Measurements from ENCODE around the gene NTM.

NTM gene

DNA sequence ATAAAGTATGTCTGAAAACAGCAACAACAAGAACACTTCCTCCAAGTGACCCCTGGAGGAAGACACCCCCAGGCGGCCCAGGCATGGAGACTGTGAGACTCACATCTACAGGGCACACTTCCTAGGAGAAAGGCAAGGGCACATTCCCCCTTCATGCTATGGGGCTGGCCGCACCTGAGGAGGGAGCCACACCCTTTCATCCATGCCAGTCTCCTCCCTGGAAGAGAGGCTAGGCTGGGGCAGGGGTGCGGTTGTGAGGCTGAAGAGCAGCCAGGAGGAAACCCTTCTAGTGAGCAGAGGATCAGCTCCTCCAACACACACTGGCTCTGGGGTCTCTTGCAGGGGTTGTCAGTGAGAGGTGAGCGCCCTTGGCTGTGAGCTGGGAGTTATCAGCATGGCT, 678.8 kb downstream of the NTM start:
- no peak for TF ChIP-seq CTCF (IDR thresholded peaks at IDR 0.05; ENCODE audit: control insufficient read depth, extremely low read depth, insufficient read depth)
- H3K4me3 ChIP-seq (ENCODE audit: low read depth, low read length): no peak overlapping the region
- no peak for DNase-seq (ENCODE audit: low read depth)

DNA sequence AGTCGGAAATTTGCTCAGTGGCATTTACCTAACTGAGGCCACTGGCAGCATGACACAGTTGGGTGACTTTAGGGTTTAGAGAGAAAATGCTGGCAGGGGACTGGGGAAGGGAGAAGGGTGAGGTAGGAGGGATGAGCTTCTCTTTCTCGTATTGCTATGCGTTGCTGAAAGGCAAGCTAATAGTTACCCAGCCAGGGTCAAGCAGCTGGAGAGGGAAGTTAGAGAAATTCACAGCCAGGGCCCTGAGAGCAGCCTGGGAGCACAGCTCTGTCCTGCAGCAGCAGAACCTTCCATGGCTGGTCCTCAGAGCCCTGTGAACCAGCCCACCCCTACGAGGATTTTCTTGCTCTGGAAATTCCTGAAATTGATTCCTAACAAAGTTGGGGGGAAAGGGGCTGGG, 679.6 kb downstream of the NTM start:
- no peak for DNase-seq (ENCODE audit: low read depth)
- no peak for TF ChIP-seq CTCF (IDR thresholded peaks at IDR 0.05; ENCODE audit: control insufficient read depth, extremely low read depth, insufficient read depth)
- no peak overlapping the region for H3K4me3 ChIP-seq (ENCODE audit: low read depth, low read length)

- DNase-seq (ENCODE audit: low read depth): no peak
- no peak for TF ChIP-seq CTCF (IDR thresholded peaks at IDR 0.05; ENCODE audit: control insufficient read depth, extremely low read depth, insufficient read depth)
- no peak overlapping the region for H3K4me3 ChIP-seq (ENCODE audit: low read depth, low read length)
Observed at GRCh38 chr11:132050577-132051165, 680.3 kb downstream of the NTM start.

GRCh38 chr11:132051704-132052103, 681.3 kb downstream of the NTM start:
- H3K4me3 ChIP-seq (ENCODE audit: low read depth, low read length): no peak overlapping the region
- no peak for TF ChIP-seq CTCF (IDR thresholded peaks at IDR 0.05; ENCODE audit: control insufficient read depth, extremely low read depth, insufficient read depth)

GRCh38 chr11:132052342-132052741, 681.9 kb downstream of the NTM start:
- TF ChIP-seq CTCF (IDR thresholded peaks at IDR 0.05; ENCODE audit: control insufficient read depth, extremely low read depth, insufficient read depth): no peak
- H3K4me3 ChIP-seq (ENCODE audit: low read depth, low read length): no peak overlapping the region
- no peak for DNase-seq (ENCODE audit: low read depth)

More at GRCh38 chr11:132051704-132052103, 681.3 kb downstream of the NTM start:
- DNase-seq (ENCODE audit: low read depth): no peak

DNA sequence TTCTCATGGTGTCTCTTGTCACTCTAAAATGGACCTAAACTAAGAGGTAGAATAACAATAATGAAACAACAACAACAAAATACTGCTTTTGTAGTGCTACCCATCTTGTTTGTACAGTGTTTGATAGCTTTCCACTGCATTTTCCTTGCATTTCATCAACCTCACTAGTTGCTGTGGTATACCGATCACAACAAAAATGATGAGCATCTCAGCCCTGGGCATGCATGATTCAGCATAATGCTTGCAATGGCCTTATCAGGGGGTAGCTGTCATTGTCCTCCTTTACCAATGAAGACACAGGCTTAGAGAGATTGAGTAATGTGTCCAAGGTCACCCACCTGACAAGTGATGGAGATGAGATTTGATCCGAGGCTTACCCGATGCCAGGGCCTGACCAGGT, 682.5 kb downstream of the NTM start:
- no peak for DNase-seq (ENCODE audit: low read depth)
- TF ChIP-seq CTCF (IDR thresholded peaks at IDR 0.05; ENCODE audit: control insufficient read depth, extremely low read depth, insufficient read depth): no peak

DNA sequence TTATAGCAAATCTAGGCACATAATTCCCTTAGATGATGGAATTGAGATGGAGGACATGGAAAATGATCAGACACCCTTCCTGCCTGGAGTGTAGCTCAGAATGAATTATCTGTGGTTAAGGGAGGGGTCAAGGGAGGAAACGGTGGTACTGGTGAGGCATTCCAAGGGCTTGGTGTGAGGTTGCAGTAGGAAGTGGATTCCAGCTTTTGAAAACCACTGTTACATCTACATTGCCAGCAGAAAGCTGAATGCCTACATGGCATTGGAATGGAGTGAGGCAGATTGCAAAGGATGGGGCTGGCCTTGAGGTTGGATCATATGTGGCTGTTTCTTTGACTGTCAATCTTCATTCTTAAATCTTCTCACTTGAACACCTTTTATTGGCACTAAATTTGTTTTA, 684.4 kb downstream of the NTM start:
- no peak overlapping the region for H3K4me3 ChIP-seq (ENCODE audit: low read depth, low read length)
- TF ChIP-seq CTCF (IDR thresholded peaks at IDR 0.05; ENCODE audit: control insufficient read depth, extremely low read depth, insufficient read depth): no peak
- DNase-seq (ENCODE audit: low read depth): no peak

More for the DNA sequence above, 682.5 kb downstream of the NTM start:
- H3K4me3 ChIP-seq (ENCODE audit: low read depth, low read length): no peak overlapping the region
